ENCODE data around the gene CBFA2T2. TPM values are rescaled to one million over a fixed set of nuclear protein-coding genes. Genes with fewer than 3 reads are reported as not detected.

The CBFA2T2 gene
- total and polyA plus RNA-seq, 2 of the 4 experiments (the other 2 are of a cell fraction) = 3.8 to 6.2 TPM

DNA sequence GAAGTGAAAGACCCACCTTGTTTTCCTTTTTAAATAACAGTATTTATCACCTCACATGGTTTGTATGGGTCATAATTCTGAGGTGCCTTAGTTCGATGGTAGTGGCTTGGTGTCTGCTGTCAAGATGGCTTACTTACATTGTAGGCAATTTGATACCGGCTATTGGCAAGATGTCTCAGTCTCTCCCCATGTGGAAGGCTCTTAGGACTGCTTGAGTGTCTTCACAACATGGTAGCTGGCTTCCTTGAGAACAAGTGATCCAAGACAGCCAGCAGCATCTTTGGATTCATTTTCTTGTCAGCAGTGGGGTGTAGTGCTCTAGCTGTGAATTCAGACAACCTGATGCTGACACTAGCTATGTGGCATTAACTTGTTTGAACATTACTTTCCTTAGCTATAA, 70.1 kb downstream of the CBFA2T2 start:
- H4K5ac ChIP-seq (ENCODE audit: low read depth, low read length) = no peak overlapping the region
- in situ Hi-C loops (cut with MboI; ENCODE audit: low sequenced_read_pairs) = no loop called here
- H4K20me1 ChIP-seq (ENCODE audit: insufficient read depth, low read length) = peaks cover 8% of the 10 kb centered on the region; the same call in 1 of the 2 replicates
- peaks cover 8% of the 10 kb centered on the region; the same call in 1 of the 2 replicates for H3K9me1 ChIP-seq (ENCODE audit: insufficient read depth, low read length)
- H3K4me3 ChIP-seq (ENCODE audit: insufficient read depth, low read depth, low read length) = no peak overlapping the region
- H2AK5ac ChIP-seq (ENCODE audit: low read depth, low read length) = no peak overlapping the region
- dilution Hi-C loops (cut with HindIII; ENCODE audit: low sequenced_read_pairs, unreplicated experiment) = no loop called here
- H4K91ac ChIP-seq (ENCODE audit: insufficient read depth, low read depth, low read length) = no peak overlapping the region
- H2AK9ac ChIP-seq (replicated peaks; ENCODE audit: low read depth, low read length, poor library complexity) = no peak overlapping the region
- H3K4me2 ChIP-seq (ENCODE audit: low read depth, low read length) = no peak overlapping the region
- no peak overlapping the region for H2AFZ ChIP-seq (replicated peaks; ENCODE audit: low read length, poor library complexity)
- TF ChIP-seq RAD21 (IDR thresholded peaks at IDR 0.05; ENCODE audit: low read length) (no peak), FOS (IDR thresholded peaks at IDR 0.05; ENCODE audit: low read depth, low read length) (no peak), RFX5 (IDR thresholded peaks at IDR 0.05; ENCODE audit: low read depth, low read length) (no peak), MAZ (IDR thresholded peaks at IDR 0.05; ENCODE audit: borderline replicate concordance, low read depth, low read length) (no peak), CEBPB (IDR thresholded peaks at IDR 0.05; ENCODE audit: low read depth, low read length) (no peak), CHD1 (IDR thresholded peaks at IDR 0.05; ENCODE audit: low read depth, low read length) (no peak), MAFK (IDR thresholded peaks at IDR 0.05; ENCODE audit: low read depth, low read length) (no peak), SMC3 (IDR thresholded peaks at IDR 0.05; ENCODE audit: low read depth, low read length) (no peak), RCOR1 (IDR thresholded peaks at IDR 0.05; ENCODE audit: insufficient replicate concordance, low read length) (no peak), MXI1 (IDR thresholded peaks at IDR 0.05; ENCODE audit: borderline replicate concordance, low read depth, low read length) (no peak), BHLHE40 (IDR thresholded peaks at IDR 0.05; ENCODE audit: low read depth, low read length) (no peak), NFE2L2 (IDR thresholded peaks at IDR 0.05; ENCODE audit: low read depth, low read length) (no peak), POLR2A (IDR thresholded peaks at IDR 0.05; ENCODE audit: low read depth, low read length) (no peak)
- TF ChIP-seq, protein P1, sequence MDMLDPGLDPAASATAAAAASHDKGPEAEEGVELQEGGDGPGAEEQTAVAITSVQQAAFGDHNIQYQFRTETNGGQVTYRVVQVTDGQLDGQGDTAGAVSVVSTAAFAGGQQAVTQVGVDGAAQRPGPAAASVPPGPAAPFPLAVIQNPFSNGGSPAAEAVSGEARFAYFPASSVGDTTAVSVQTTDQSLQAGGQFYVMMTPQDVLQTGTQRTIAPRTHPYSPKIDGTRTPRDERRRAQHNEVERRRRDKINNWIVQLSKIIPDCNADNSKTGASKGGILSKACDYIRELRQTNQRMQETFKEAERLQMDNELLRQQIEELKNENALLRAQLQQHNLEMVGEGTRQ (IDR thresholded peaks at IDR 0.05; ENCODE audit: low read depth, low read length) = no peak
- TF ChIP-seq, protein P2, sequence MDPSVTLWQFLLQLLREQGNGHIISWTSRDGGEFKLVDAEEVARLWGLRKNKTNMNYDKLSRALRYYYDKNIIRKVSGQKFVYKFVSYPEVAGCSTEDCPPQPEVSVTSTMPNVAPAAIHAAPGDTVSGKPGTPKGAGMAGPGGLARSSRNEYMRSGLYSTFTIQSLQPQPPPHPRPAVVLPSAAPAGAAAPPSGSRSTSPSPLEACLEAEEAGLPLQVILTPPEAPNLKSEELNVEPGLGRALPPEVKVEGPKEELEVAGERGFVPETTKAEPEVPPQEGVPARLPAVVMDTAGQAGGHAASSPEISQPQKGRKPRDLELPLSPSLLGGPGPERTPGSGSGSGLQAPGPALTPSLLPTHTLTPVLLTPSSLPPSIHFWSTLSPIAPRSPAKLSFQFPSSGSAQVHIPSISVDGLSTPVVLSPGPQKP (IDR thresholded peaks at IDR 0.05; ENCODE audit: borderline replicate concordance, low read depth, low read length) = no peak
- TF ChIP-seq, protein P3, sequence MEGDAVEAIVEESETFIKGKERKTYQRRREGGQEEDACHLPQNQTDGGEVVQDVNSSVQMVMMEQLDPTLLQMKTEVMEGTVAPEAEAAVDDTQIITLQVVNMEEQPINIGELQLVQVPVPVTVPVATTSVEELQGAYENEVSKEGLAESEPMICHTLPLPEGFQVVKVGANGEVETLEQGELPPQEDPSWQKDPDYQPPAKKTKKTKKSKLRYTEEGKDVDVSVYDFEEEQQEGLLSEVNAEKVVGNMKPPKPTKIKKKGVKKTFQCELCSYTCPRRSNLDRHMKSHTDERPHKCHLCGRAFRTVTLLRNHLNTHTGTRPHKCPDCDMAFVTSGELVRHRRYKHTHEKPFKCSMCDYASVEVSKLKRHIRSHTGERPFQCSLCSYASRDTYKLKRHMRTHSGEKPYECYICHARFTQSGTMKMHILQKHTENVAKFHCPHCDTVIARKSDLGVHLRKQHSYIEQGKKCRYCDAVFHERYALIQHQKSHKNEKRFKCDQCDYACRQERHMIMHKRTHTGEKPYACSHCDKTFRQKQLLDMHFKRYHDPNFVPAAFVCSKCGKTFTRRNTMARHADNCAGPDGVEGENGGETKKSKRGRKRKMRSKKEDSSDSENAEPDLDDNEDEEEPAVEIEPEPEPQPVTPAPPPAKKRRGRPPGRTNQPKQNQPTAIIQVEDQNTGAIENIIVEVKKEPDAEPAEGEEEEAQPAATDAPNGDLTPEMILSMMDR (conservative IDR thresholded peaks at IDR 0.05; ENCODE audit: low read depth, low read length) = no peak
- no peak overlapping the region for H2BK20ac ChIP-seq (ENCODE audit: low read depth, low read length)
- peaks cover 2% of the 10 kb centered on the region for H3K4me1 ChIP-seq (ENCODE audit: control insufficient read depth, insufficient read depth, low read length)
- no peak overlapping the region for H3K4ac ChIP-seq (ENCODE audit: low read depth, low read length)
- H3K9ac ChIP-seq (ENCODE audit: low read depth, low read length) = no peak overlapping the region
- ATAC-seq (ENCODE audit: low read depth) = no peak
- no peaks in the 10 kb centered on the region for H3K36me3 ChIP-seq (ENCODE audit: control insufficient read depth, insufficient read depth, low read length)
- intact Hi-C loops (cut with micrococcal nuclease) = no loop called here
- CTCF ChIA-PET = no interaction called here
- no peaks in the 10 kb centered on the region for H3K9me3 ChIP-seq (ENCODE audit: control insufficient read depth, insufficient read depth, low read length)
- no peak overlapping the region for H2BK5ac ChIP-seq (ENCODE audit: low read depth, low read length, poor library complexity, severe bottlenecking)
- H3K79me1 ChIP-seq (ENCODE audit: low read depth in 1 of 2, low read length in 2 of 2) = peaks cover 13 to 42% of the 10 kb centered on the region in 2 experiments; a peak in 3 of 4 replicates
- H3K27ac ChIP-seq (ENCODE audit: insufficient read depth, low read length) = no peak overlapping the region
- no peak overlapping the region for H2BK120ac ChIP-seq (ENCODE audit: low read depth, low read length)
- H3K14ac ChIP-seq (replicated peaks; ENCODE audit: low read depth, low read length) = no peak overlapping the region
- WGBS, 2 experiments (ENCODE audit: extremely low coverage in 2 of 2, insufficient read length in 1 of 2) = no CpG with 5 or more reads among the region's 2 CpGs
- DNase-seq = no peak
- H3K27me3 ChIP-seq (ENCODE audit: control insufficient read depth, insufficient read depth, low read length) = no peaks in the 10 kb centered on the region
- no peak overlapping the region for H3K56ac ChIP-seq (ENCODE audit: extremely low read depth, insufficient read depth, low read length)
- H4K8ac ChIP-seq (ENCODE audit: low read depth in 2 of 2, low read length in 2 of 2) = no peak overlapping the region
- no peak overlapping the region for H3K18ac ChIP-seq (ENCODE audit: low read depth, low read length)
- POLR2A ChIA-PET (ENCODE audit: unreplicated experiment) = no interaction called here
- no peak overlapping the region for H2BK15ac ChIP-seq (ENCODE audit: low read depth, low read length)
- no TSS peak for BruUV-seq (replicated peaks)
- H3K23ac ChIP-seq (ENCODE audit: low read depth, low read length) = no peak overlapping the region

Data from IMR-90 (cell line).